ENCODE results near the gene MRPL1. TPM values are rescaled to one million over a fixed set of nuclear protein-coding genes. Genes with fewer than 3 reads are reported as not detected.

MRPL1 gene
- total RNA-seq, 3 donors from 2014 or later (not counting 1 experiment from before 2014, with no cell fraction given) = 17.9 to 22.9 (median 22.9) TPM

GRCh38 chr4:77872723-77873445 lies 10.3 kb downstream of the MRPL1 start:
- WGBS (ENCODE audit: insufficient coverage) = 98% methylated on average over 2 of the region's 7 CpGs
- H3K9me3 ChIP-seq (ENCODE audit: control insufficient read depth, insufficient read depth, low read length) = no peaks in the 10 kb centered on the region
- intact Hi-C loops (cut with micrococcal nuclease) = no loop called here

DNA sequence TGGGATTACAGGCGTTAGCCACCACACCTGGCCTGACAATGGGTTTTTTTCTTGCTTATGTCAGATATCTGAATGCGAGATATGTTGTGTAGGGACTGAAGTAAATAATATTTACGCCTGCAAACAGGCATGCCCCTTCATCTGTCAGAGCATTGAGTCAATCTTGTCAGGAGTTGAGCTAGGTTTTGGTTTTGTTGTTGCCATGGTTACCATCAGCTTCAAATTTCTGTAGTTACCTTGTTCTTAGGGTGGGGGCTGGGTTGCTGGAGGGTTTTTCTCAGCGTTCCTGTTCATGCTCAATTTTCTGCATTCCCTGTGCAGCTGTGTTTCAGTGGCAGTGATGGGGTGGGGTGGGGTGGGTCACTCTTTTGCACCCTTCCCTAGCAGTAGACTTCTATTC lies 14.5 kb downstream of the MRPL1 start:
- Mint-ChIP-seq H3K4me1 (peaks cover 16 to 22% of the 10 kb centered on the region in 2 donors), H3K36me3 (no peaks in the 10 kb centered on the region), H3K27ac (no peak overlapping the region), H3K27me3 (ENCODE audit: low read depth in 2 of 2) (no peaks in the 10 kb centered on the region), H3K4me3 (no peak overlapping the region), H3K9me3 (no peaks in the 10 kb centered on the region)
- Histone ChIP-seq H3K9me3 (ENCODE audit: control insufficient read depth, insufficient read depth, low read length) (no peaks in the 10 kb centered on the region), H3K27ac (ENCODE audit: low read length) (no peak overlapping the region), H3K4me3 (ENCODE audit: low read length) (no peak overlapping the region), H3K36me3 (ENCODE audit: control insufficient read depth, insufficient read depth, low read length) (peaks cover 14% of the 10 kb centered on the region), H3K27me3 (ENCODE audit: control insufficient read depth, insufficient read depth, low read length) (no peaks in the 10 kb centered on the region), H3K4me1 (ENCODE audit: control insufficient read depth, insufficient read depth, low read length) (no peaks in the 10 kb centered on the region)
- DNase-seq (peak in 1 of 2 donors; percentile 40), ATAC-seq (no peak)
- TF ChIP-seq CTCF (IDR thresholded peaks at IDR 0.05) = no peak
- WGBS (ENCODE audit: insufficient coverage) = 95% methylated on average over 4 of the region's 4 CpGs
- intact Hi-C loops (cut with micrococcal nuclease) = no loop called here

More at GRCh38 chr4:77872723-77873445, 10.3 kb downstream of the MRPL1 start:
- TF ChIP-seq CTCF (IDR thresholded peaks at IDR 0.05) = no peak
- H3K4me3 Mint-ChIP-seq = no peak overlapping the region
- H3K27ac Mint-ChIP-seq = no peak overlapping the region
- H3K36me3 Mint-ChIP-seq = no peaks in the 10 kb centered on the region
- H3K9me3 Mint-ChIP-seq = no peaks in the 10 kb centered on the region
- Histone ChIP-seq H3K36me3 (ENCODE audit: control insufficient read depth, insufficient read depth, low read length) (peaks cover 21% of the 10 kb centered on the region), H3K4me3 (ENCODE audit: low read length) (no peak overlapping the region), H3K27ac (ENCODE audit: low read length) (no peak overlapping the region), H3K27me3 (ENCODE audit: control insufficient read depth, insufficient read depth, low read length) (no peaks in the 10 kb centered on the region), H3K4me1 (ENCODE audit: control insufficient read depth, insufficient read depth, low read length) (no peaks in the 10 kb centered on the region)
- H3K27me3 Mint-ChIP-seq (ENCODE audit: low read depth in 2 of 2) = no peaks in the 10 kb centered on the region
- DNase-seq = no peak
- peaks cover 19 to 20% of the 10 kb centered on the region in 2 donors for H3K4me1 Mint-ChIP-seq
- no peak for ATAC-seq

- Mint-ChIP-seq H3K9me3 (no peaks in the 10 kb centered on the region), H3K36me3 (no peaks in the 10 kb centered on the region), H3K27me3 (ENCODE audit: low read depth in 2 of 2) (no peaks in the 10 kb centered on the region), H3K4me1 (peaks cover 16 to 22% of the 10 kb centered on the region in 2 donors), H3K27ac (no peak overlapping the region), H3K4me3 (no peak overlapping the region)
- no peak for ATAC-seq
- 92% methylated on average over 13 of the region's 15 CpGs for WGBS (ENCODE audit: insufficient coverage)
- Histone ChIP-seq H3K36me3 (ENCODE audit: control insufficient read depth, insufficient read depth, low read length) (peaks cover 12% of the 10 kb centered on the region), H3K4me1 (ENCODE audit: control insufficient read depth, insufficient read depth, low read length) (no peaks in the 10 kb centered on the region), H3K9me3 (ENCODE audit: control insufficient read depth, insufficient read depth, low read length) (no peaks in the 10 kb centered on the region), H3K27me3 (ENCODE audit: control insufficient read depth, insufficient read depth, low read length) (no peaks in the 10 kb centered on the region), H3K27ac (ENCODE audit: low read length) (no peak overlapping the region), H3K4me3 (ENCODE audit: low read length) (no peak overlapping the region)
- DNase-seq = no peak
- intact Hi-C loops (cut with micrococcal nuclease) = no loop called here
- no peak for TF ChIP-seq CTCF (IDR thresholded peaks at IDR 0.05)
Measured at GRCh38 chr4:77877771-77878565, 15.3 kb downstream of the MRPL1 start.

Measured in natural killer cell (primary cell).